Ovary (tissue), 9 donors: ENCODE data around the gene PA2G4. TPM values are rescaled to one million over a fixed set of nuclear protein-coding genes. Genes with fewer than 3 reads are reported as not detected.

Experiments
- DNase-seq, 5 donors: peaks; one replicate each; pipeline ENCODE4 v3.0.0-alpha.2; 2019 to 2020
- H3K27ac ChIP-seq, 2 donors: fragments of 200-600 bp; one replicate each; pipeline versions ENCODE4 v1.5.1 to v1.8.0; 2019 to 2022
- H3K27me3 ChIP-seq: fragments of 200-600 bp; one replicate; pipeline ENCODE4 v1.8.0; 2022
- H3K36me3 ChIP-seq: fragments of 200-600 bp; sonication (generic); one replicate; pipeline ENCODE4 v1.5.1; 2019
- H3K4me1 ChIP-seq: one replicate; pipeline ENCODE4 v1.8.1; 2013; ENCODE audit warnings: mild to moderate bottlenecking, moderate library complexity; ENCODE audit not compliant: insufficient read depth
- H3K4me3 ChIP-seq: fragments of 200-600 bp; sonication (generic); one replicate; pipeline ENCODE4 v1.5.1; 2017
- H3K9me3 ChIP-seq, 2 donors: fragments of 200-600 bp in 1 of 2; sonication (generic) in 1 of 2; one replicate each; pipeline versions ENCODE4 v1.5.1 to v1.8.1; 2013 to 2019; ENCODE audit warnings: mild to moderate bottlenecking in 1 of 2, moderate library complexity in 1 of 2
- EP300 ChIP-seq: sonication (generic); formaldehyde crosslinking; IDR thresholded peaks from one replicate; pipeline ENCODE4 v1.6.1; 2017; ENCODE audit warnings: antibody characterized with exemption
- POLR2A ChIP-seq: fragments of 450-650 bp; IDR thresholded peaks from one replicate; pipeline ENCODE4 v1.6.1; 2017; ENCODE audit warnings: antibody characterized with exemption, mild to moderate bottlenecking, moderate library complexity
- WGBS, 3 donors: extraction: QIAGEN DNeasy Blood & Tissue Kit in 1 of 3; methylation state at CpG; one replicate each; pipeline versions ENCODE4 v1.1.5 to v1.1.7; 2013 to 2017; 5-methylcytosine and 5-hydroxymethylcytosine counted together
- intact Hi-C, 4 donors: fragments of 100-400 bp; cut with DNase I; formaldehyde crosslinking; loops; one replicate each; pipeline versions ENCODE4 v1.11.0 to v1.15.1; 2022 to 2023
- polyA plus RNA-seq, 2 donors: library from polyadenylated mRNA; stranded (reverse); fragments of 200-250 nt in 1 of 2; fragments of 350-450 nt in 1 of 2; fragmentation: Illumina TruSeq in 1 of 2; extraction: RNeasy Lipid Tissue Mini Kit (QIAGEN cat#74804) in 1 of 2; gene quantifications; one replicate each; pipeline ENCODE4 v1.2.3, GENCODE V29; 2013 to 2014
- total RNA-seq, 7 donors: library from RNA; depleted of rRNA in 2 of 7; stranded (reverse); fragments of >200 nt in 2 of 7; fragmentation: NEBNext Ultra II Directional in 3 of 7; extraction: Animal tissue kit (Norgen Biotek cat#: 25700) in 3 of 7; gene quantifications; one replicate each; pipeline versions ENCODE4 v1.1.0 to v1.2.4, GENCODE V29; 2016 to 2023
- TF ChIP-seq, protein P1 (sequence below), 3 donors: fragments of 450-650 bp in 2 of 3; fragments of 200-600 bp in 1 of 3; IDR thresholded peaks; one replicate each; pipeline versions ENCODE4 v1.5.1 to v1.8.0; 2016 to 2022; ENCODE audit warnings: antibody characterized with exemption in 3 of 3, mild to moderate bottlenecking in 1 of 3
- donor health status: DM: no; HTN: no; CAD: no; lungs with moderate emphysema.
- donor health status: DM: no; HTN: no; CAD: no.
- donor health status: Bipolar disorder and iron deficiency.
- donor health status: DM: yes; HTN: yes; CAD: no.
- donor health status: DM: no; HTN: no; CAD: no.
- donor health status: DM: yes; HTN: yes; CAD: no.

Gene PA2G4
- total and polyA plus RNA-seq, 9 donors, result 65.6 to 219 (median 79.7) TPM

DNA sequence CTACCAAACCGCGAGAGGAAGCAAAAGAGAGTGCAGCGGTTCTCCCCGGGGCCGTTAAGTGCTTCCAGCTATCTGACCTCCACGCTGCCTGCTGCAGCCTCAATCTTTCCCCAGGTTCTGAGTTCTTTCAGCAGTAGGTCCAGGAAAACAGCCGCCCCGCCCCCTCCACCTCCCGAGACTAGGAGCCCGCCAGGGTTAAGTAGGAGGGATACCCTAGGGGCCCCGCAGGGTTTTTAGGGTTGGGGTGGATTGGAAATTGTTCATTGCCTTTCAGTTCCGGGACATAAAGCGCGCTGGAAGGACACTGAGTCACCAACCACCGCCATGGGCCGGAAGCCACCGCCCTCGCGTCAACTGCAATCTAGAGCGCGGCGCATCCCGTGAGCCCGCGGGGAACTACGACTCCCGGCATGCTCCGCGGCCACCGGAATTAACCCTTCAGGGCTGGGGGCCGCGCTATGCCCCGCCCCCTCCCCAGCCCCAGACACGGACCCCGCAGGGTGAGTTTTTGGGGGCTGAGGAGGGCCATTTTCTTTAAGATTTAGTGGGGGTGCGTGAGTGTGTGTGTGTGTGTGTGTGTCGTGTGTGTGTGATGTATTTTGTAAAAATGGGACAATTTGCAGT lies 47.9 kb downstream of the PA2G4 start, which contains the start of gene MYL6B:
TSS of gene MYL6B (plus strand) at position 456 of the 624 bp plus-strand sequence. CDS start 1,332 bp downstream, outside the sequence.
- peak within 1 kb of the TSS; percentile 37 to 74 for H3K27ac ChIP-seq
- peak within 1 kb of the TSS; percentile 54 for H3K4me3 ChIP-seq
- WGBS, 3 donors, result 0 to 1% (median 0%) methylated on average over 32 to 37 of the region's 37 CpGs
- H3K36me3 ChIP-seq, result no peaks in the 10 kb centered on the region
- no peaks in the 10 kb centered on the region for H3K27me3 ChIP-seq
- intact Hi-C loops, result no loop called here
- TF ChIP-seq, protein P1, sequence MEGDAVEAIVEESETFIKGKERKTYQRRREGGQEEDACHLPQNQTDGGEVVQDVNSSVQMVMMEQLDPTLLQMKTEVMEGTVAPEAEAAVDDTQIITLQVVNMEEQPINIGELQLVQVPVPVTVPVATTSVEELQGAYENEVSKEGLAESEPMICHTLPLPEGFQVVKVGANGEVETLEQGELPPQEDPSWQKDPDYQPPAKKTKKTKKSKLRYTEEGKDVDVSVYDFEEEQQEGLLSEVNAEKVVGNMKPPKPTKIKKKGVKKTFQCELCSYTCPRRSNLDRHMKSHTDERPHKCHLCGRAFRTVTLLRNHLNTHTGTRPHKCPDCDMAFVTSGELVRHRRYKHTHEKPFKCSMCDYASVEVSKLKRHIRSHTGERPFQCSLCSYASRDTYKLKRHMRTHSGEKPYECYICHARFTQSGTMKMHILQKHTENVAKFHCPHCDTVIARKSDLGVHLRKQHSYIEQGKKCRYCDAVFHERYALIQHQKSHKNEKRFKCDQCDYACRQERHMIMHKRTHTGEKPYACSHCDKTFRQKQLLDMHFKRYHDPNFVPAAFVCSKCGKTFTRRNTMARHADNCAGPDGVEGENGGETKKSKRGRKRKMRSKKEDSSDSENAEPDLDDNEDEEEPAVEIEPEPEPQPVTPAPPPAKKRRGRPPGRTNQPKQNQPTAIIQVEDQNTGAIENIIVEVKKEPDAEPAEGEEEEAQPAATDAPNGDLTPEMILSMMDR (IDR thresholded peaks at IDR 0.05), result no peak
- TF ChIP-seq EP300 (no peak), POLR2A (no peak)
- peak; percentile 89 to 95 (median 92) for DNase-seq
- peaks cover 12% of the 10 kb centered on the region for H3K4me1 ChIP-seq
- no peaks in the 10 kb centered on the region for H3K9me3 ChIP-seq

DNA sequence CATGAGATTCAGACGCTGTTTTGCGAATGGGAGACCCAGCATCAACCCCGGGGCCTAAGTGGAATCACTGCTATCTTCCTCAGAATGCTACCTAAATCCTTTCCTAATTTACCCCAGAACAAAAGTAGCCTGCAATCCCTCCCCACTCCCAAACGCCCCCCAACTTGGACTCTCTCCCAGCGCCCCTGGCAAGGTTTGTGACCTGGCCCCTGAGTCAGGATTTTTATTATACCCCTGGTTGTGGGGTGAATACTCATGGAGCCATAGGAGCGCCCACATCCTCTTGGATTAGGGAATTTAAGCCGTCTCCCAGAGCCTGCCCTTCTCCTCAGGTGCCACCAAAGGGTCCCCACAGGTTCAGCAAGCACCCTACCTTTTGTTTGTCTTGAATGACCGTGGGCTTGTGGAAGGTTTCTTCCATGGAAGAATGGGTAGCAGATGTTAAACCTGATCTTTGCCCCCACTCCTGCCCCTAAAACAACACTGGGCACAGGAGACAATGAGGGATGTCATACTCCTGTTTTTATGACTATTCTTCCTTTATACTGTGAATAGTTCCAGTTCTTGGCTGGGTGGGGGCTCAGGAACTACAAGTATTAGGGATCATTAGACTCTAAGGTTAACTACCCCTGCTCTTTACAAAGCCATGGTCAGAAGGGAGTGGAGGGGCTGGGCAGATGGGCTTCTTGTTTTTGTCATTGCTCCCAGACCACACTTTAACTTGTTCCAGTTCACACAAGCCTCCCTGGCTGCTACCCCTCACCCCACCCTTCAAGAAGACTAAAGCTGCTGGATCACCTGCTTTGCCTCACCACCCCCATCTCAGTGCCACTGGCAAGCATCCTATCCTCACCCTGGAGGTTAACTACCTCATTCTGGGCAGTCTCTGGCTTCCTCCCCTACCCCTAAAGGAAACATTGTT lies 48.7 kb downstream of the PA2G4 start:
- no peaks in the 10 kb centered on the region for H3K27me3 ChIP-seq
- peak in 1 of 5 donors; percentile 62 for DNase-seq
- H3K27ac ChIP-seq, result peak overlapping the region in 1 of 2 donors; percentile 15
- peaks cover 10% of the 10 kb centered on the region for H3K4me1 ChIP-seq
- H3K36me3 ChIP-seq, result no peaks in the 10 kb centered on the region
- H3K9me3 ChIP-seq, result no peaks in the 10 kb centered on the region
- TF ChIP-seq EP300, result no peak
- TF ChIP-seq, protein P1 (IDR thresholded peaks at IDR 0.05), result no peak
- TF ChIP-seq POLR2A, result no peak
- intact Hi-C loops, result no loop called here
- WGBS, 3 donors, result 6 to 7% (median 6%) methylated on average over 8 of the region's 8 CpGs
- peak overlapping the region; percentile 54 for H3K4me3 ChIP-seq

DNA sequence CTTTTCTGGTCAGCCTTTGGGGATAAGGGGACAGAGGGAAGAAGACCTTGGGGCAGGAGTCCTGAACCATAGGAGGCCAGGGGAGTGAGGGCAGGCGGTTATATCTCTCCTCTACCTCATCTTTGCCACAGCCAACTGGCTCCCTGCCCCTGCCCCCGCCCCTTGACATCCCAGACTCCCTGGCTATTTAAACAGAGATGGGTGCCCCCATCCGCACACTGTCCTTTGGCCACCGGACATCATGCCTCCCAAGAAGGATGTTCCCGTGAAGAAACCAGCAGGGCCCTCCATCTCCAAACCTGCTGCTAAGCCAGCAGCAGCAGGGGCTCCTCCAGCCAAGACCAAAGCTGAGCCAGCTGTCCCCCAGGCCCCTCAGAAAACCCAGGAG lies 49.3 kb downstream of the PA2G4 start:
- H3K27me3 ChIP-seq, result no peaks in the 10 kb centered on the region
- 67 to 74% (median 69%) methylated on average over 5 of the region's 5 CpGs for WGBS, 3 donors
- H3K4me1 ChIP-seq, result peaks cover 10% of the 10 kb centered on the region
- no peak overlapping the region for H3K4me3 ChIP-seq
- H3K36me3 ChIP-seq, result no peaks in the 10 kb centered on the region
- no peaks in the 10 kb centered on the region for H3K9me3 ChIP-seq
- no peak for DNase-seq
- intact Hi-C loops, result no loop called here
- peak overlapping the region in 1 of 2 donors; percentile 15 for H3K27ac ChIP-seq
- TF ChIP-seq, protein P1 (IDR thresholded peaks at IDR 0.05), result no peak
- no peak for TF ChIP-seq EP300
- no peak for TF ChIP-seq POLR2A

DNA sequence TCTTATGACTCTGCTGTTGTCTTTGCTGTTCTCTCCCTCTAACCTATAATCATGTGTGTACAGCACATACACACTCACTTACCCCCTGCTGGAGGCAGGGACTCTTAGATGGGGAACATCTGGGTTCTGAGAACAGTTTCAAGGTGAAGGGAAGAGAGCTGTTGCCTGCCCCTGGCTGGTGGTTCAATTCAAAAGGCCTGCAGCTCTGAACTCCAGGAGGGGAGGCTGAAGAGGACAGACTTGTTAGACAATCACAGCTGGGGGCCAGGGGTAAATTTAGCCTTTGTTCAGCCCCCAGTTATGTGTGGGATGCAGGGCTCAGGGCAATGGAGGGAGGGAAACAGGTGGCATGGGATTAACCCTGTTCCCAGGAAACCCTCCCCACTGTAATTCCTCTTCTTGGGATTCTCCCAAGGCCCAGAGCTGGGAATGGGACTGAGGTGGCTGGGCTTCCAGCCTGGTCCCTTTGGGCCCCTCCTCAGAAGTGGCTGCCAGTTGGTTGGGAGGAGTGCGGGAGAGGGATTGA lies 50.0 kb downstream of the PA2G4 start:
- H3K27ac ChIP-seq, result no peak overlapping the region
- intact Hi-C loops, result no loop called here
- H3K4me1 ChIP-seq, result peaks cover 10% of the 10 kb centered on the region
- H3K9me3 ChIP-seq, result no peaks in the 10 kb centered on the region
- WGBS, 3 donors, result 79 to 100% (median 91%) methylated on average over 1 of the region's 1 CpG
- no peak overlapping the region for H3K4me3 ChIP-seq
- no peaks in the 10 kb centered on the region for H3K27me3 ChIP-seq
- DNase-seq, result no peak
- H3K36me3 ChIP-seq, result no peaks in the 10 kb centered on the region
- TF ChIP-seq POLR2A (no peak), EP300 (no peak)
- TF ChIP-seq, protein P1 (IDR thresholded peaks at IDR 0.05), result no peak
